ENCODE data around the gene TGM3.
"Not testable (repeated sequence)": the region's sequence is repeated elsewhere in the genome, so short reads cannot be mapped to it uniquely, and the experiment has no call there.

TGM3 gene

GRCh38 chr20:2295886-2296515 lies at the start of gene TGM3:
Gene TGM3 (plus strand): TSS chr20:2296001. CDS start chr20:2296064, 63 bp downstream.
- DNase-seq = no peak

GRCh38 chr20:2246069-2246491 lies 49.7 kb upstream of the TGM3 start:
- DNase-seq = no peak

- no peak for DNase-seq
Observed at GRCh38 chr20:2248837-2249236, 47.0 kb upstream of the TGM3 start.

GRCh38 chr20:2249935-2250334 lies 45.9 kb upstream of the TGM3 start:
- no peak for DNase-seq

GRCh38 chr20:2252419-2252997 lies 43.3 kb upstream of the TGM3 start:
- DNase-seq = no peak

- DNase-seq = no peak
Observed at GRCh38 chr20:2253256-2253655, 42.5 kb upstream of the TGM3 start.

- no peak for DNase-seq
Observed at GRCh38 chr20:2254333-2254732, 41.5 kb upstream of the TGM3 start.

GRCh38 chr20:2255926-2256531 lies 39.8 kb upstream of the TGM3 start:
- DNase-seq = no peak

GRCh38 chr20:2259731-2260130 lies 36.1 kb upstream of the TGM3 start:
- no peak for DNase-seq

GRCh38 chr20:2260250-2260649 lies 35.6 kb upstream of the TGM3 start:
- DNase-seq = no peak

GRCh38 chr20:2261046-2261485 lies 34.7 kb upstream of the TGM3 start:
- DNase-seq = no peak

- no peak for DNase-seq
Observed at GRCh38 chr20:2261629-2262028, 34.2 kb upstream of the TGM3 start.

- DNase-seq = no peak
Observed at GRCh38 chr20:2264118-2264517, 31.7 kb upstream of the TGM3 start.

- not testable (repeated sequence) for DNase-seq
Observed at GRCh38 chr20:2264621-2265374, 31.0 kb upstream of the TGM3 start.

GRCh38 chr20:2273634-2274302 lies 22.0 kb upstream of the TGM3 start:
- DNase-seq = no peak

GRCh38 chr20:2276015-2276414 lies 19.8 kb upstream of the TGM3 start:
- no peak for DNase-seq

- no peak for DNase-seq
Observed at GRCh38 chr20:2279253-2279779, 16.5 kb upstream of the TGM3 start.

- no peak for DNase-seq
Observed at GRCh38 chr20:2280082-2280481, 15.7 kb upstream of the TGM3 start.

- no peak for DNase-seq
Observed at GRCh38 chr20:2281563-2281962, 14.2 kb upstream of the TGM3 start.

GRCh38 chr20:2282181-2282580 lies 13.6 kb upstream of the TGM3 start:
- DNase-seq = no peak

- DNase-seq = no peak
Observed at GRCh38 chr20:2283706-2284423, 11.9 kb upstream of the TGM3 start.

- no peak for DNase-seq
Observed at GRCh38 chr20:2285193-2285592, 10.6 kb upstream of the TGM3 start.

All from stimulated activated CD8-positive, alpha-beta memory T cell treated with anti-CD3 and anti-CD28 coated beads, Interleukin-4, amount 100 ng/mL, for 48 hours (primary cell).